HEK293T (cell line): ENCODE measurements around the gene MUC5B.

ENCODE experiments used
- BHLHE40 ChIP-seq: fragments of 450-650 bp; IDR thresholded peaks from 2 replicates; pipeline ENCODE4 v1.6.1; 2016; ENCODE audit warnings: mild to moderate bottlenecking, moderate library complexity, borderline replicate concordance
- ELF4 ChIP-seq: fragments of 450-650 bp; IDR thresholded peaks from 2 replicates; pipeline ENCODE4 v1.6.1; 2017; ENCODE audit warnings: antibody characterized with exemption
- FOXM1 ChIP-seq: fragments of 450-650 bp; IDR thresholded peaks from 2 replicates; pipeline ENCODE4 v1.6.1; 2017; ENCODE audit warnings: mild to moderate bottlenecking, borderline replicate concordance
- SP1 ChIP-seq: fragments of 450-650 bp; IDR thresholded peaks from 2 replicates; pipeline ENCODE4 v1.6.1; 2017
- SUZ12 ChIP-seq: fragments of 450-650 bp; IDR thresholded peaks from 2 replicates; pipeline ENCODE4 v1.6.1; 2016; ENCODE audit warnings: mild to moderate bottlenecking
- TARDBP ChIP-seq: fragments of 450-650 bp; IDR thresholded peaks from 2 replicates; pipeline ENCODE4 v1.6.1; 2016
- ZNF384 ChIP-seq: fragments of 450-650 bp; IDR thresholded peaks from 2 replicates; pipeline ENCODE4 v1.6.1; 2016

GRCh38 chr11:1310772-1311468 lies 88.1 kb downstream of the MUC5B start:
- no peak for TF ChIP-seq ELF4
- no peak for TF ChIP-seq SP1
- TF ChIP-seq BHLHE40: no peak
- TF ChIP-seq TARDBP: no peak
- TF ChIP-seq SUZ12: no peak
- TF ChIP-seq ZNF384: no peak
- no peak for TF ChIP-seq FOXM1
